ENCODE measurements around the gene PCNX3. TPM values are rescaled to one million over a fixed set of nuclear protein-coding genes. Genes with fewer than 3 reads are reported as not detected.

Gene PCNX3
- total RNA-seq, 2 donors from 2014 or later, result 48.1 to 57.3 TPM

GRCh38 chr11:65685981-65686380, 70.4 kb downstream of the PCNX3 start:
- Histone ChIP-seq H3K4me3 (ENCODE audit: low read length) (no peak overlapping the region), H3K27ac (ENCODE audit: low read depth, low read length) (no peak overlapping the region), H3K36me3 (ENCODE audit: control insufficient read depth, insufficient read depth, low read length) (no peaks in the 10 kb centered on the region), H3K9ac (ENCODE audit: extremely low read depth, low read length, poor library complexity, severe bottlenecking) (no peak overlapping the region), H3K9me3 (ENCODE audit: control insufficient read depth, low read length) (no peaks in the 10 kb centered on the region), H3K4me1 (ENCODE audit: control insufficient read depth, insufficient read depth, low read length) (no peaks in the 10 kb centered on the region), H3K27me3 (ENCODE audit: control insufficient read depth, insufficient read depth, low read length, poor library complexity, severe bottlenecking) (no peaks in the 10 kb centered on the region)
- TF ChIP-seq CTCF (conservative IDR thresholded peaks at IDR 0.05), result no peak
- WGBS, 2 experiments (ENCODE audit: insufficient coverage in 1 of 2, insufficient read length in 1 of 2), result 86 to 92% methylated on average over 5 to 8 of the region's 8 CpGs
- H3K4me1 Mint-ChIP-seq, result no peaks in the 10 kb centered on the region
- H3K36me3 Mint-ChIP-seq (ENCODE audit: low read depth), result no peaks in the 10 kb centered on the region
- no peak overlapping the region for H3K27ac Mint-ChIP-seq
- no peak overlapping the region for H3K4me3 Mint-ChIP-seq
- DNase-seq, result no peak
- H3K9me3 Mint-ChIP-seq, result no peaks in the 10 kb centered on the region
- peaks cover 14% of the 10 kb centered on the region for H3K27me3 Mint-ChIP-seq (ENCODE audit: insufficient read depth)

Small RNA genes lying within 50 kb of the gene (microRNA-seq; reads per million reads assigned to microRNA genes)
- not detected for gene MIR4489 (ENCODE audit: borderline microRNAs expressed)
- not detected for gene MIR4690 (ENCODE audit: borderline microRNAs expressed)

Other genes starting within 250 kb of the PCNX3 start
- gene SLC25A45, start 233.1 kb upstream of the PCNX3 start, total RNA-seq, result 1 to 10 TPM; 3.0 to 6.3 TPM
- 10 to 100 TPM; 27.4 to 29.6 TPM for gene FRMD8, start 229.1 kb upstream of the PCNX3 start, total RNA-seq
- gene NEAT1, start 193.0 kb upstream of the PCNX3 start, total RNA-seq, result 10 to 100 TPM; 61.3 to 85.2 TPM
- gene MALAT1, start 116.7 kb upstream of the PCNX3 start, total RNA-seq, result 1,000 to 10,000 TPM; 5,233 to 6,894 TPM
- gene SCYL1, start 90.7 kb upstream of the PCNX3 start, total RNA-seq, result 10 to 100 TPM; 62.9 to 67.4 TPM
- 10 to 100 TPM; 19.7 to 24.2 TPM for gene LTBP3, start 57.4 kb upstream of the PCNX3 start, total RNA-seq
- gene ZNRD2, start 45.3 kb upstream of the PCNX3 start, total RNA-seq, result 10 to 100 TPM; 32.8 to 36.5 TPM
- gene FAM89B, start 43.2 kb upstream of the PCNX3 start, total RNA-seq, result 10 to 100 TPM; 23.3 to 24.9 TPM
- gene EHBP1L1, start 39.7 kb upstream of the PCNX3 start, total RNA-seq, result 1 to 10 TPM; 6.2 to 9.8 TPM
- 1 to 10 TPM in 1 of 2 donors, not detected in 1; 1.2 TPM for gene KCNK7, start 20.0 kb upstream of the PCNX3 start, total RNA-seq
- gene MAP3K11, start 1.6 kb upstream of the PCNX3 start, total RNA-seq, result 10 to 100 TPM; 62.8 to 65.0 TPM
- 10 to 100 TPM; 39.9 to 46.8 TPM for gene SIPA1, start 22.3 kb downstream of the PCNX3 start, total RNA-seq
- 10 to 100 TPM; 40.2 to 41.1 TPM for gene RELA, start 47.1 kb downstream of the PCNX3 start, total RNA-seq
- 10 to 100 TPM; 48.5 to 48.8 TPM for gene KAT5, start 96.5 kb downstream of the PCNX3 start, total RNA-seq
- gene RNASEH2C, start 105.0 kb downstream of the PCNX3 start, total RNA-seq, result 10 to 100 TPM; 41.6 to 47.9 TPM
- gene AP5B1, start 165.2 kb downstream of the PCNX3 start, total RNA-seq, result 10 to 100 TPM; 17.8 to 29.9 TPM
- gene OVOL1, start 171.3 kb downstream of the PCNX3 start, total RNA-seq, result 1 to 10 TPM; 3.4 to 5.5 TPM
- 1 to 10 TPM; 1.5 to 4.3 TPM for gene SNX32, start 218.2 kb downstream of the PCNX3 start, total RNA-seq
- 1,000 to 10,000 TPM; 1,218 to 1,284 TPM for gene CFL1, start 242.4 kb downstream of the PCNX3 start, total RNA-seq
- gene MUS81, start 244.7 kb downstream of the PCNX3 start, total RNA-seq, result 10 to 100 TPM; 51.0 to 64.5 TPM

All from endodermal cell (in vitro differentiated cells).